ENCODE results near the gene CAVIN2.
"Not testable (repeated sequence)": the region's sequence is repeated elsewhere in the genome, so short reads cannot be mapped to it uniquely, and the experiment has no call there.

The CAVIN2 gene

GRCh38 chr2:191797500-191797899 lies 49.4 kb downstream of the CAVIN2 start:
- no peak overlapping the region for H3K27ac ChIP-seq (ENCODE audit: low read depth, low read length)
- H3K9ac ChIP-seq (ENCODE audit: low read depth, low read length): no peak overlapping the region
- H3K27me3 ChIP-seq (ENCODE audit: control insufficient read depth, insufficient read depth, low read length): no peaks in the 10 kb centered on the region
- no peaks in the 10 kb centered on the region for H3K4me1 ChIP-seq (ENCODE audit: control insufficient read depth, insufficient read depth, low read length)
- no peak overlapping the region for H3K4me3 ChIP-seq (ENCODE audit: low read depth, low read length)
- no peaks in the 10 kb centered on the region for H3K9me3 ChIP-seq (ENCODE audit: control insufficient read depth, insufficient read depth, low read length)
- H3K36me3 ChIP-seq (ENCODE audit: control insufficient read depth, insufficient read depth, low read length): no peaks in the 10 kb centered on the region

- no peaks in the 10 kb centered on the region for H3K9me3 ChIP-seq (ENCODE audit: control insufficient read depth, insufficient read depth, low read length)
- no peaks in the 10 kb centered on the region for H3K4me1 ChIP-seq (ENCODE audit: control insufficient read depth, insufficient read depth, low read length)
- no peaks in the 10 kb centered on the region for H3K36me3 ChIP-seq (ENCODE audit: control insufficient read depth, insufficient read depth, low read length)
- no peaks in the 10 kb centered on the region for H3K27me3 ChIP-seq (ENCODE audit: control insufficient read depth, insufficient read depth, low read length)
- H3K9ac ChIP-seq (ENCODE audit: low read depth, low read length): no peak overlapping the region
- no peak overlapping the region for H3K4me3 ChIP-seq (ENCODE audit: low read depth, low read length)
- H3K27ac ChIP-seq (ENCODE audit: low read depth, low read length): no peak overlapping the region
These were observed 51.2 kb downstream of the CAVIN2 start for GRCh38 chr2:191795715-191796114.

- Histone ChIP-seq H3K4me1 (ENCODE audit: control insufficient read depth, insufficient read depth, low read length) (peaks cover 10% of the 10 kb centered on the region; the same call in 1 of the 2 replicates), H3K9ac (ENCODE audit: low read depth, low read length) (no peak overlapping the region), H3K4me3 (ENCODE audit: low read depth, low read length) (no peak overlapping the region), H3K27ac (ENCODE audit: low read depth, low read length) (no peak overlapping the region), H3K36me3 (ENCODE audit: control insufficient read depth, insufficient read depth, low read length) (no peaks in the 10 kb centered on the region), H3K27me3 (ENCODE audit: control insufficient read depth, insufficient read depth, low read length) (no peaks in the 10 kb centered on the region), H3K9me3 (ENCODE audit: control insufficient read depth, insufficient read depth, low read length) (no peaks in the 10 kb centered on the region)
These were observed 54.8 kb downstream of the CAVIN2 start for GRCh38 chr2:191791953-191792560.

- Histone ChIP-seq H3K9ac (ENCODE audit: low read depth, low read length) (no peak overlapping the region), H3K9me3 (ENCODE audit: control insufficient read depth, insufficient read depth, low read length) (no peaks in the 10 kb centered on the region), H3K36me3 (ENCODE audit: control insufficient read depth, insufficient read depth, low read length) (no peaks in the 10 kb centered on the region), H3K4me3 (ENCODE audit: low read depth, low read length) (no peak overlapping the region), H3K4me1 (ENCODE audit: control insufficient read depth, insufficient read depth, low read length) (peaks cover 10% of the 10 kb centered on the region; the same call in 1 of the 2 replicates), H3K27ac (ENCODE audit: low read depth, low read length) (no peak overlapping the region), H3K27me3 (ENCODE audit: control insufficient read depth, insufficient read depth, low read length) (no peaks in the 10 kb centered on the region)
These were observed 56.2 kb downstream of the CAVIN2 start for GRCh38 chr2:191790737-191791136.

GRCh38 chr2:191789796-191790195 lies 57.1 kb downstream of the CAVIN2 start:
- Histone ChIP-seq H3K9me3 (ENCODE audit: control insufficient read depth, insufficient read depth, low read length) (no peaks in the 10 kb centered on the region), H3K27me3 (ENCODE audit: control insufficient read depth, insufficient read depth, low read length) (no peaks in the 10 kb centered on the region), H3K4me3 (ENCODE audit: low read depth, low read length) (no peak overlapping the region), H3K36me3 (ENCODE audit: control insufficient read depth, insufficient read depth, low read length) (no peaks in the 10 kb centered on the region), H3K4me1 (ENCODE audit: control insufficient read depth, insufficient read depth, low read length) (peaks cover 10% of the 10 kb centered on the region; the same call in 1 of the 2 replicates), H3K27ac (ENCODE audit: low read depth, low read length) (no peak overlapping the region), H3K9ac (ENCODE audit: low read depth, low read length) (no peak overlapping the region)

- Histone ChIP-seq H3K4me1 (ENCODE audit: control insufficient read depth, insufficient read depth, low read length) (peaks cover 15% of the 10 kb centered on the region; the same call in 1 of the 2 replicates), H3K27ac (ENCODE audit: low read depth, low read length) (no peak overlapping the region), H3K9ac (ENCODE audit: low read depth, low read length) (no peak overlapping the region), H3K27me3 (ENCODE audit: control insufficient read depth, insufficient read depth, low read length) (no peaks in the 10 kb centered on the region), H3K9me3 (ENCODE audit: control insufficient read depth, insufficient read depth, low read length) (no peaks in the 10 kb centered on the region), H3K4me3 (ENCODE audit: low read depth, low read length) (no peak overlapping the region), H3K36me3 (ENCODE audit: control insufficient read depth, insufficient read depth, low read length) (no peaks in the 10 kb centered on the region)
These were observed 60.2 kb downstream of the CAVIN2 start for GRCh38 chr2:191786694-191787093.

- H3K9ac ChIP-seq (ENCODE audit: low read depth, low read length); H3K4me3 ChIP-seq (ENCODE audit: low read depth, low read length); H3K27ac ChIP-seq (ENCODE audit: low read depth, low read length); H3K36me3 ChIP-seq (ENCODE audit: control insufficient read depth, insufficient read depth, low read length); H3K27me3 ChIP-seq (ENCODE audit: control insufficient read depth, insufficient read depth, low read length); H3K9me3 ChIP-seq (ENCODE audit: control insufficient read depth, insufficient read depth, low read length): not testable (repeated sequence)
- peaks cover 15% of the 10 kb centered on the region; the same call in 1 of the 2 replicates for H3K4me1 ChIP-seq (ENCODE audit: control insufficient read depth, insufficient read depth, low read length)
These were observed 61.2 kb downstream of the CAVIN2 start for GRCh38 chr2:191785651-191786050.

All from HUES48 (cell line).